GM21737 (cell line): ENCODE measurements around the gene KPNA2.

ENCODE experiments used
- ATAC-seq: cut with Tn5 transposase; IDR thresholded peaks from one replicate; pipeline ENCODE4 v1.9.1; 2021; ENCODE audit warnings: mild to moderate bottlenecking, moderate library complexity; ENCODE audit not compliant: unreplicated experiment

KPNA2 gene

GRCh38 chr17:68095205-68095811 is 59.8 kb downstream of the KPNA2 start:
- ATAC-seq = no peak

DNA sequence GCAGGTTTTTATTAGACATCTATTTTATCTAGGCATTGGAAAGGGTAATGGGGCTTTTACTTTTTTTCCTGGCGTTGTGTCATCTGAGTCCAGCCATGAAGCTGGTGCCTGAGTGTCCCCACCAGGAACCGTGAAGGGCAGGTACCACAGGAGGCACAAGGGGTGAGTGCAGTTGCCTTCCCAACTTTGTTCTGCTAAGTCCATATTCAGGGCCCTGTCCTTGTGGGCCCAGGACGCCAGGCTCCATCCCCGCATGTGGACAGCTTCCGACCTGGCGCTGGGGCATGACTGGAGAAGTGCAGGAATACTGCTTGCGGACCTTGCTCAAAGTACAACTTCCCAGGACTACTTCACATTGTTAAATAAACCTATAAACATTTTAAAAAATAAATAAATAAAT is 60.6 kb downstream of the KPNA2 start:
- no peak for ATAC-seq
